Right ventricle myocardium inferior (tissue), 1 donor: ENCODE results near the gene ZNF680. TPM values are rescaled to one million over a fixed set of nuclear protein-coding genes. Genes with fewer than 3 reads are reported as not detected.
A peak's percentile ranks its signal among the peaks of the same experiment; 100 is the strongest.
"Not testable (repeated sequence)": the region's sequence is repeated elsewhere in the genome, so short reads cannot be mapped to it uniquely, and the experiment has no call there.

Experiments
- ATAC-seq: fragments of 200-7000 bp; cut with Tn5 transposase; one replicate; pipeline ENCODE4 v1.9.1; 2020; ENCODE audit warnings: mild to moderate bottlenecking, moderate library complexity
- DNase-seq: peaks from one replicate; pipeline ENCODE4 v3.0.0; 2021; ENCODE audit errors: missing footprints
- intact Hi-C: fragments of 100-400 bp; cut with DNase I; formaldehyde crosslinking; loops from one replicate; pipeline ENCODE4 v1.11.0; 2022
- total RNA-seq: library from RNA; stranded (reverse); fragmentation: NEBNext Ultra II Directional; extraction: Animal tissue kit (Norgen Biotek cat#: 25700); gene quantifications from one replicate; pipeline ENCODE4 v1.2.1, GENCODE V29; 2021
- donor health status: DM: no; HTN: yes; CAD: no; lungs with severe emphysema.

Gene ZNF680
- total RNA-seq, 1 donor from 2014 or later = 20.9 TPM

GRCh38 chr7:64558781-64559180 is 4.1 kb downstream of the ZNF680 start:
- intact Hi-C loops = loop anchor here (5.0 kb wide), 1 partner anchor 56 kb away; no protein-coding TSS in a partner anchor
- no peak for ATAC-seq
- no peak for DNase-seq

- intact Hi-C loops = loop anchor here (5.0 kb wide), 1 partner anchor 56 kb away; no protein-coding TSS in a partner anchor
- ATAC-seq = no peak
- DNase-seq = no peak
These were observed 4.6 kb downstream of the ZNF680 start for GRCh38 chr7:64558323-64558705.

- DNase-seq = no peak
- intact Hi-C loops = loop anchor here (5.0 kb wide), 1 partner anchor 55 kb away; no protein-coding TSS in a partner anchor
- ATAC-seq = no peak
These were observed 5.1 kb downstream of the ZNF680 start for GRCh38 chr7:64557601-64558322.

- ATAC-seq = no peak
These were observed 7.8 kb downstream of the ZNF680 start for GRCh38 chr7:64555046-64555445.

GRCh38 chr7:64554188-64554587 is 8.7 kb downstream of the ZNF680 start:
- ATAC-seq, intact Hi-C loops: not testable (repeated sequence)

More at GRCh38 chr7:64555046-64555445, 7.8 kb downstream of the ZNF680 start:
- no peak for DNase-seq
- intact Hi-C loops = loop anchor here (5.0 kb wide), 1 partner anchor 53 kb away; no protein-coding TSS in a partner anchor

GRCh38 chr7:64551375-64552142 is 11.3 kb downstream of the ZNF680 start:
- intact Hi-C loops = no loop called here
- DNase-seq = no peak
- peak; percentile 57 for ATAC-seq

More at GRCh38 chr7:64554188-64554587, 8.7 kb downstream of the ZNF680 start:
- not testable (repeated sequence) for DNase-seq

GRCh38 chr7:64544010-64544409 is 18.9 kb downstream of the ZNF680 start:
- intact Hi-C loops = no loop called here
- ATAC-seq (no peak), DNase-seq (no peak)

GRCh38 chr7:64541438-64542359 is 21.2 kb downstream of the ZNF680 start:
- no peak for DNase-seq

GRCh38 chr7:64533756-64534155 is 29.1 kb downstream of the ZNF680 start:
- DNase-seq (no peak), ATAC-seq (no peak)
- intact Hi-C loops = no loop called here

More at GRCh38 chr7:64541438-64542359, 21.2 kb downstream of the ZNF680 start:
- ATAC-seq = peak; percentile 78
- intact Hi-C loops = no loop called here

GRCh38 chr7:64528770-64529169 is 34.1 kb downstream of the ZNF680 start:
- intact Hi-C loops = no loop called here
- no peak for DNase-seq
- peak; percentile 16 for ATAC-seq

- intact Hi-C loops = no loop called here
- ATAC-seq = no peak
- no peak for DNase-seq
These were observed 41.4 kb downstream of the ZNF680 start for GRCh38 chr7:64521409-64521984.

GRCh38 chr7:64516451-64516850 is 46.4 kb downstream of the ZNF680 start:
- intact Hi-C loops = no loop called here
- ATAC-seq = no peak
- DNase-seq = no peak

GRCh38 chr7:64515781-64516180 is 47.1 kb downstream of the ZNF680 start:
- no peak for ATAC-seq
- intact Hi-C loops = no loop called here

GRCh38 chr7:64515330-64515729 is 47.5 kb downstream of the ZNF680 start:
- ATAC-seq (no peak), DNase-seq (no peak)
- intact Hi-C loops = no loop called here

More at GRCh38 chr7:64515781-64516180, 47.1 kb downstream of the ZNF680 start:
- no peak for DNase-seq

GRCh38 chr7:64509583-64509982 is 53.3 kb downstream of the ZNF680 start:
- intact Hi-C loops = no loop called here
- no peak for ATAC-seq
- DNase-seq = no peak

GRCh38 chr7:64504581-64505120 is 58.2 kb downstream of the ZNF680 start:
- DNase-seq (no peak), ATAC-seq (no peak)
- intact Hi-C loops = loop anchor here (5.0 kb wide), 1 partner anchor 53 kb away; no protein-coding TSS in a partner anchor

GRCh38 chr7:64498270-64498669 is 64.6 kb downstream of the ZNF680 start:
- ATAC-seq (no peak), DNase-seq (no peak)
- intact Hi-C loops = no loop called here

GRCh38 chr7:64494912-64495461 is 67.9 kb downstream of the ZNF680 start:
- DNase-seq = no peak
- intact Hi-C loops = no loop called here
- peak; percentile 23 for ATAC-seq
